ENCODE data around the gene GVQW3. TPM values are rescaled to one million over a fixed set of nuclear protein-coding genes. Genes with fewer than 3 reads are reported as not detected.
A peak's percentile ranks its signal among the peaks of the same experiment; 100 is the strongest.

The GVQW3 gene
- total and polyA plus RNA-seq, 5 experiments from 2014 or later, result 1.9 to 7.8 (median 2.6) TPM

DNA sequence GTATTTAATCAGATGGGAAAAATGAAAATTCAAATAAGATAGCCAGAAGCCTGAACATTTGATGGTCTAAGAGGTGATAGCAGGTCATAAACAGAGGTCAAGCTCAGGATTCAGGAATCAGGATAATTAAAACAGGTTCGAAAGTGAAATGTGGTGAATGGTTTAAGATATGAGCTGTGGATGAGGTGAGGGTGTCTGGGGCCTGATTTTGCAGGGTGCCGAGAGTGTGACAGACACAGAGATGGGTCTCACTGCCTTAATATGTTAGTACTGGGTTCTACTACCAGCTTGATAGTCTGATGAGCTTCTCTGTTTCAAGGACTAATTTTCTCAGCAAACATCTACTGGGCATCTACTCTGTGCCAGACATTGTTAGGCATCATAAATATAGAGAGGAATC, 43.8 kb downstream of the GVQW3 start:
- ATAC-seq (no peak), DNase-seq (no peak)
- POLR2A ChIA-PET, result no interaction called here
- no peaks in the 10 kb centered on the region for H3K9me3 Mint-ChIP-seq
- peaks cover 2 to 14% (median 7%) of the 10 kb centered on the region in 5 donors for H3K27me3 Mint-ChIP-seq
- no peak overlapping the region for H3K4me3 Mint-ChIP-seq
- H3K36me3 Mint-ChIP-seq, result no peaks in the 10 kb centered on the region
- H3K4me1 Mint-ChIP-seq, result no peaks in the 10 kb centered on the region
- H3K27ac Mint-ChIP-seq, result no peak overlapping the region

DNA sequence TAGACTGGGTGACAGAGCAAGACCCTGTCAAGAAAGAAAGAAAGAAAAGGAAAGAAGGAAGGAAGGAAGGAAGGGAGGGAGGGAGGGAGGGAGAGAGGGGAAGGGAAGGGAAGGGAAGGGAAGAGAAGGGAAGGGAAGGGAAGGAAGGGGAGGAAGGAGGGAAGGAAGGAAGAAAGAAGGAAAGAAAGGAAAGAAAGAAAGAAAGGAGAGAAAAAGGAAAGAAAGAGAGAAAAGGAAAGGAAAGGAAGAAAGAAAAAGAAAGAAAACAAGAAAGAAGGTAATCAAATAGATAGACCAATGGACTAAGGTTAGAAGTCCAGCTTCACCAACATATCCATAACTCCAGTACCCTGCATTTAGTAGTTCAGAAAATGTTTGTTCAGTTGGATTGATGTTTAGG, 45.5 kb downstream of the GVQW3 start:
- Mint-ChIP-seq H3K4me3 (no peak overlapping the region), H3K36me3 (no peaks in the 10 kb centered on the region), H3K4me1 (no peaks in the 10 kb centered on the region), H3K27me3 (peaks cover 2 to 14% (median 7%) of the 10 kb centered on the region in 5 donors), H3K27ac (no peak overlapping the region), H3K9me3 (no peaks in the 10 kb centered on the region)
- DNase-seq, result no peak
- POLR2A ChIA-PET, result no interaction called here
- ATAC-seq, result no peak

DNA sequence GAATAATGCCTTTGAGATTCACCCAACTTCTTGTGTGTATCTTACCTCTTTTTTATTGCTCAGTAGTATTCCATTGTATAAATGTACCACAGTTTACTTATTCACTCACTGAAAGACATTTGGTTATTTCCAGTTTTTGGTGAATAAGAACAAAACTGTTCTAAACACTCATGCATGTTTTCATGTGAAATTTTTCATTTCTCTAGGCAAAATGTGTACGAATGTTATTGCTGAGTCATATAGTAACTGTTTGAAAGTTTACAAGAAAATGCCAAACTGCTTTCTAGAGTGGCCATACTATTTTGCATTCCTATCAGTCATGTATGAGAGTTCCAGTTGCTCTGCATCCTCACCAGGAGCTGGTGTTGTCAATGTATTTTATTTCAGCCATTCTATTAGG, 54.9 kb downstream of the GVQW3 start:
- no peaks in the 10 kb centered on the region for H3K27me3 Mint-ChIP-seq
- POLR2A ChIA-PET, result no interaction called here
- ATAC-seq, result no peak
- no peak for DNase-seq
- H3K4me1 Mint-ChIP-seq, result peaks cover 0 to under 1% (median 0%) of the 10 kb centered on the region in 4 donors
- peaks cover 0 to 4% (median 4%) of the 10 kb centered on the region in 3 donors for H3K36me3 Mint-ChIP-seq
- no peaks in the 10 kb centered on the region for H3K9me3 Mint-ChIP-seq
- no peak overlapping the region for H3K27ac Mint-ChIP-seq
- no peak overlapping the region for H3K4me3 Mint-ChIP-seq

DNA sequence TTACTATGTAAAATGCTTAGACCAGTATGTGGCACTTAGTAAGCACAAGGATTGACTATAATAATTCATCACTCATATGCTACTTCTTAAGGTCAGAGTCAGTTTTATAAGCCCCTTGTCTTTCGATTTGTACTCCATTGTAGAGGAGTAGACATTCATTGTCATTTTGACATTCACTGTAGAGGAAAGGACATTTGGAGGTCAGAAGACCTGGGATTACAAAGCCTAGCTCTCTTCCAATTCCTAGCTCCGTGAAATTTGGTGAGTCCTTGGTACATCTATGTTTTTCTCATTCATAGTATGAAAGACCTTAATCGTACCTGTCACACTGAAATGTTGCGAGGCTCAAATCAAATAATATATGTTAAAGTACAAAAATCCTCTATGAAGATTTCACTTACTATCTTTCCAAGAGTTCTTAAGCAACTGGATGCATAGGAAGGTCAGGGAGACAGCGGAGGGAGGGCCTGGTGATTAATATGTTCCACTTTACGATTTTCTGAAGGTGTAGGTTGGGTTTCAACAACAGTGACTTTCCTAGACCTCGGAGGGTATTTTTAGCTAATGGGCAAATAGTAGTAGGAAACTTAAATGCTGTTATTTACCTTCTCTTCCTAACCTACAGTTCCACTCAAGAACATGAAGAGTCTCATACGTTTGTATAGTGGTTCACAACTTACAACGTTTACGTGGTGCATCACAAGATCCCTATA, 62.3 kb downstream of the GVQW3 start:
- H3K9me3 Mint-ChIP-seq, result no peaks in the 10 kb centered on the region
- POLR2A ChIA-PET, result interaction anchor here (0.7 to 1.3 kb wide), 3 partner anchors 93 to 222 kb away, joined by 3 to 10 read pairs (median 3); no protein-coding TSS in a partner anchor
- ATAC-seq (no peak), DNase-seq (no peak)
- H3K4me3 Mint-ChIP-seq, result peak overlapping the region; percentile 93 to 99 (median 97)
- H3K36me3 Mint-ChIP-seq, result peaks cover 0 to 11% (median 0%) of the 10 kb centered on the region in 3 donors
- peak overlapping the region; percentile 96 to 98 (median 97) for H3K27ac Mint-ChIP-seq
- H3K27me3 Mint-ChIP-seq, result no peaks in the 10 kb centered on the region
- H3K4me1 Mint-ChIP-seq, result peaks cover 25 to 42% (median 39%) of the 10 kb centered on the region in 4 donors

DNA sequence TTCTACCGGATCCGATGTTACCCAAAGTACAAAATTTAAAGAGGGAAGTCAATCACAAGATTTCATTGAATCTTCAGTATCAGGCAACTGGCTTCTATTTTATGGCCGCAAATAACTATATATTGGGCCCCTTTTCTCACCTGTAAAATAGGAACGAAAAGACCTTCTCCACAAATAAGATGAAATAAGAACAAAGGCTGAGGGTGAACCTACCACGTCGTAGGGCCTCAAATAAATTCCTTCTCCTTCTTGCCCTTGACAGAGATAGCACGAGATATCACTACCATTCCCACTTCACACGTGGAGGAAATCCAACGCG, 62.9 kb downstream of the GVQW3 start:
- Mint-ChIP-seq H3K4me1 (peaks cover 27 to 47% (median 41%) of the 10 kb centered on the region in 4 donors), H3K4me3 (peak overlapping the region; percentile 93 to 99 (median 97)), H3K27me3 (no peaks in the 10 kb centered on the region), H3K27ac (peak overlapping the region; percentile 96 to 98 (median 97)), H3K36me3 (peaks cover 0 to 15% (median under 1%) of the 10 kb centered on the region in 3 donors), H3K9me3 (no peaks in the 10 kb centered on the region)
- POLR2A ChIA-PET, result interaction anchor here (1.3 kb wide), 1 partner anchor 112 kb away, joined by 3 read pairs; no protein-coding TSS in a partner anchor
- ATAC-seq (no peak), DNase-seq (no peak)

DNA sequence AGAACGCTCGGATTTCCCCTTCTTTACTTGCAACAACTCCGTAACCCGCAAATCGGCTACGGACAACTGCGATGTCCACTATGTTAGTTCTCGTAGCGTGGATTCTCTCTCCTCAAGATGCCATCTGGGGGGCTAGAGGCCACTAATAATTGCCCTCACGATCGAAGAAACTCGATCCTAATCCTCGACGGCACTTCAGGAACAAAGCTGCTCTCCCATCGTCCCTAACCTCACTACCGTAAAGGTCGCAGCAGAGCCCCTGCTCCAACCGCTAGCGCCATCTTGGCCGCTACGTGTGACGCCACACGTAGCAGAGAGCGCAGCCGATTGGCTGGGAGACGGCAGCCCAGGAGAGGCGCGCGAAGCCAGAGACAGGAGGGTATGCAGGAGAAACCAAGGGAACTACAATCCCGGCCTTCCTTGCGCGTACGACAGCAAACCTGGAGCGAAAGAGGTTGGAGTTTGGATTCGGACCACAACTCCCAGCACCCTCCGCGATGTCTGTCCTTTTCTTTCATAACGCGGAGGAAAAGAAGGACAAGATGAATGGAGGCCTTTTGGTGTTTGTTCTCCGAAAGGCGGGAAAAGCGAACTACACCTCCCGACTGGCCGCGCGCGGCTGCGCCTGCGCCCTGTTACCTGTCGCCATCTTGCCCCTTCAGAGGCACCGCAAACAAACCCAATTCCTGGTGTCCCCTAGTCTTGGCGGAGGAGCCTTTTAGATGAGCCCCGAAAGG, 63.4 kb downstream of the GVQW3 start, which contains the start of gene EMSY:
Gene EMSY, plus strand, starts transcription at position 635 of the 737 bp plus-strand sequence. CDS start 1,921 bp downstream, outside the sequence.
- peak; percentile 80 to 95 (median 89) for DNase-seq
- Mint-ChIP-seq H3K4me1 (peaks cover 27 to 48% (median 43%) of the 10 kb centered on the region in 4 donors), H3K4me3 (peak within 1 kb of the TSS; percentile 93 to 99 (median 97)), H3K27me3 (no peaks in the 10 kb centered on the region), H3K27ac (peak within 1 kb of the TSS; percentile 96 to 98 (median 97)), H3K9me3 (no peaks in the 10 kb centered on the region), H3K36me3 (peaks cover 0 to 20% (median 3%) of the 10 kb centered on the region in 3 donors)
- POLR2A ChIA-PET, result interaction anchor here (1.2 to 1.3 kb wide), 2 partner anchors 111 to 1375 kb away, joined by 3 read pairs; no protein-coding TSS in a partner anchor
- ATAC-seq, result peak; percentile 93 to 94

DNA sequence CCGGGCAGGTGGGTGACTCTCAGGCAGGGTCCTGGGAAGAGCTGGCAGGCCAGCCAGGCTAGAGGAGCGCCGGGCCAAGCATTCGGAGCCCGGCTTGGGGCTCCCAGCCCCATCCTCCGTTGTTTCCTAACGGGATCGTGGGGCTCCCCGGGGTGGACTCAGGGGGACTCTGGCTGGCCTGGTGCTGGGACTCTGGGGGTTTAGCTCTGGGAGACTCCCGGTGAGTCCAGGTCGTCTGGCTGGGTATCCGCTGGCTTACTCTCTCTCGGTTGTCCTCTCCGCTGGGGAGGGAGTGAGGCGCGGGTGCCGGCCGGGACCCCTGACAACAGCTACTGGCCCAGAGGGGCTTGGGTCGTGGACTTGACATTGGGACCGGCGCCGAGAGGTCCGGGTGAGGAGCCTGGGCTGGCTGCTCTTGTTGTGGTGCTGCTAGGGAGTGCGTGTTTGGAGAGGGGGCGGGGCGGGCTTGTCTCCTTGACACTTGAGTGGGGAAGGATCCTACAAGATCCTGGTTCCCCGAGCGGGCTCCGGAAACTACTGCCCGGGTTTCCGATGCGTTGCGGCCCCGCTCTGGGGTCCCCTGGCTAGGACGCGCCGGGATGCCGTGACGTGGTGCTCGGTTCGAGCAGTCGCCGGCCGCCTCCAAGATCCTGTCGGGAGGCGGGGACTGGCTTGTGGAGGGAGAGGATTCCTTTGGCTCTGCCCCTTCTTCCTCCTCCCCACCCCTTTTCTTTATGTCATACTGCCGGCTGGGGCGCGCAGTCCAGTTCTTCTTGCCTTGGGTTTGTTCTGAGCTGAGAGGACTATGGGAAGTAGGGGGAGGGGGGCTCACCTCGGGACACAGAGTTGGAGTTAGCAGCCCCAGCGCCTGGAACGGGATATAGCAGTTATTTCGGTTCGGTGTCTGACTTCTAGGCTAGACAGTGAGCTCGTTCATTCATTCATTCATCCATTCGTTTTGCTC, 64.3 kb downstream of the GVQW3 start:
- Mint-ChIP-seq H3K36me3 (peaks cover 0 to 29% (median 8%) of the 10 kb centered on the region in 3 donors), H3K4me3 (peak overlapping the region; percentile 93 to 99 (median 97)), H3K4me1 (peaks cover 28 to 55% (median 48%) of the 10 kb centered on the region in 4 donors), H3K27ac (peak overlapping the region; percentile 96 to 98 (median 97)), H3K9me3 (no peaks in the 10 kb centered on the region), H3K27me3 (no peaks in the 10 kb centered on the region)
- DNase-seq, result peak; percentile 7 to 66 (median 22)
- POLR2A ChIA-PET, result interaction anchor here (0.8 to 1.2 kb wide), 2 partner anchors 65 to 1374 kb away, joined by 3 read pairs; no protein-coding TSS in a partner anchor
- peak; percentile 4 to 9 for ATAC-seq

DNA sequence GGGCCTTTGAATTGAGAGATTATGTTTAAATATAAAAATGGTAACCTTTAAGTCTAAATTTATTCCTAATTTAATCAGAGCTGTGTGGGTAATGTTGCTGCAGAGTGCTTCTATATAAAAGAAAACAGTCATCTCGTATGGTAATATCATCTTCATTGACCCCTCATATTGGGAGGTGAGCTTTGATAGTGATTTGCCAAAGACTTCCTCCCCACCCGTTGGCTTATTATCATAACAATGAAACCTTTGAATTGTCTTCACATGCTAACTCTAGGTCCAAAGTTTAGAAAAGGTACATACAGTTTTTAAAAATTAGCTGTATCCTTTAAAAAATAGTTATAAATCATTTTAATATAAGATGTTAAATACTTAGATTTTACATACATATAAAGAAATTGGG, 67.4 kb downstream of the GVQW3 start:
- Mint-ChIP-seq H3K36me3 (peaks cover 5 to 50% (median 19%) of the 10 kb centered on the region in 3 donors), H3K4me3 (no peak overlapping the region), H3K27ac (no peak overlapping the region), H3K9me3 (no peaks in the 10 kb centered on the region), H3K4me1 (peaks cover 25 to 51% (median 39%) of the 10 kb centered on the region in 4 donors), H3K27me3 (no peaks in the 10 kb centered on the region)
- DNase-seq (no peak), ATAC-seq (no peak)
- POLR2A ChIA-PET, result no interaction called here

DNA sequence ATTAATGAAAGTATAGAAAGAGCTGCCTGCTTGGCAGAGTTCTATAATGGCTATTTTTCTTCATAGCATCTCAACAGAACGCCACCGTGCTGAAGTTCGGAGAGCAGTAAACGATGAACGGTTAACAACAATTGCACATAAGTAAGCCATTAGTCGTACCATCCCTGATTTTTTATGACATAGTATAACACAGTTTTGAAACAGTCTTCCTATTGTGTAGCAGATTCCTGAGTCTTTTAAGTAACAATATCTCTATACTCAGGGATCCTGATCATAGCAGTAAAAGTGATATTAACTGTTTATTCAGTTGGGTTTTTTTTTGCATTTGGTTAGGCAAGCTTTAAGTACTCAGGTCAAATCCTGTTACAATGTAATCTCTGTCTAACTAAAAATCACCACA, 72.1 kb downstream of the GVQW3 start:
- H3K4me3 Mint-ChIP-seq, result no peak overlapping the region
- ATAC-seq (no peak), DNase-seq (no peak)
- H3K36me3 Mint-ChIP-seq, result peaks cover 5 to 79% (median 19%) of the 10 kb centered on the region in 3 donors
- no peaks in the 10 kb centered on the region for H3K27me3 Mint-ChIP-seq
- H3K9me3 Mint-ChIP-seq, result no peaks in the 10 kb centered on the region
- POLR2A ChIA-PET, result no interaction called here
- peaks cover 7 to 24% (median 16%) of the 10 kb centered on the region in 4 donors for H3K4me1 Mint-ChIP-seq
- no peak overlapping the region for H3K27ac Mint-ChIP-seq

DNA sequence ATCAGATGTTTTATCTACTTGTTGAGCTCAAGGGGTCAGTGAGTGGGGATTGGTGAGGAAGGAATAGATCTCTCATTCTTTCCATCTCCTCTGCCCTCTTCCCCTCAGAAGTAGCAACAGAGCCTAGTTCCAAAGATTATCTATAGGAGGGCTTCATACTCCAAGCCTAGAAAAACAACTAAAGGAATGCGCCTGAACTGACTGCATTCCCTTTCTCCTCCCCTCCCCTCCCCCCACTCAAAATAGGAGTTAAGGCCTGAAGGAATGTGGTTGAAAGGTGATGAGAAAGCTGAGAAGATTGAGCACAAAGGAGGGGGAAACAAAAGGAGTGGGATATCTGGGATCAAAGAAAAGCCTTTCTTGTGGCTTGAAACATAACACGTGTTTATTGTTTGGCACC, 74.2 kb downstream of the GVQW3 start:
- Mint-ChIP-seq H3K27ac (peak overlapping the region in 2 of 10 donors; percentile 43 to 46), H3K36me3 (peaks cover 5 to 82% (median 11%) of the 10 kb centered on the region in 3 donors)
- POLR2A ChIA-PET, result no interaction called here

DNA sequence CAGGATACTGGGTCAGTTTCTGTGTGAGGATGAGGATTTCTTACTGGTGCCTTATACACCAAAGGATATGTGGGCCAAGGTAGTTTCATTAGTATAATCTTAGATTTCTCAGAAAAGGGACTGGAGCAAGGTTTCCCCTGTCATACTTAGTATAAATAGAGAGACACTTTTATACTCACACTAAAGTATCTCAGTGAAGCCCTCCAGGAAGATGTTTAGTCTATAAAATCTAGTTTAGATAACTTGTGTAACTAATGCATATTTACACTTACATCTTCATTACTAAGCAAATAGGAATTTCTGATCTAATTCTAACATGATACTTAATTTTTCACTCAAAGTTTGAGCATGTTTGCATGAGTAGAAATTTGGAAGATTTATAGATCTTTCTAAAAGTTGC, 74.8 kb downstream of the GVQW3 start:
- POLR2A ChIA-PET, result no interaction called here
- Mint-ChIP-seq H3K9me3 (no peaks in the 10 kb centered on the region), H3K27me3 (no peaks in the 10 kb centered on the region), H3K27ac (no peak overlapping the region), H3K36me3 (peaks cover 5 to 82% (median 9%) of the 10 kb centered on the region in 3 donors), H3K4me3 (no peak overlapping the region), H3K4me1 (peaks cover 1 to 14% (median 9%) of the 10 kb centered on the region in 4 donors)
- DNase-seq, result no peak
- no peak for ATAC-seq

More for the DNA sequence above, 74.2 kb downstream of the GVQW3 start:
- Mint-ChIP-seq H3K4me1 (peaks cover 0 to 16% (median 10%) of the 10 kb centered on the region in 4 donors), H3K9me3 (no peaks in the 10 kb centered on the region), H3K27me3 (no peaks in the 10 kb centered on the region), H3K4me3 (no peak overlapping the region)
- no peak for DNase-seq
- no peak for ATAC-seq

DNA sequence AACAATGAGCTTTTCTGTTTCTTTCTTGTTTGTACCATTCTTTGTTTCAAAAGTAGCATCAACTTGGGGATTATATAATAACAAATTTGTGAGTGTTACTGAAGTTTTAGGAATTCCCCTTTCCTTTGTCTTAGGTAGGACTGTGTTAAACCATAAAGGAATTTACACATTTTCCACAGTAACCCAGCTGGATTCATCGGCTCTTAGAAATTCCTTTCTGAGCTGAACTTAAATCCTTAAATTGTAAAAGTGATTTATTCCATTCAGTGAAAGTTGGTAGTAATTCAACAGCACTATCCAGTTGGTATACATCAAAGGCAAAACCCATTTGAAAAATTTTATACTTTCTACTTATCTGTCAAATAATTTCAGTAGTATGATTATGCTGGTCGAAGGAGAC, 75.4 kb downstream of the GVQW3 start:
- Mint-ChIP-seq H3K9me3 (no peaks in the 10 kb centered on the region), H3K27me3 (no peaks in the 10 kb centered on the region), H3K36me3 (peaks cover 5 to 82% (median 11%) of the 10 kb centered on the region in 3 donors)

More for the DNA sequence above, 75.4 kb downstream of the GVQW3 start:
- DNase-seq (no peak), ATAC-seq (no peak)
- peaks cover 4 to 11% (median 6%) of the 10 kb centered on the region in 4 donors for H3K4me1 Mint-ChIP-seq
- no peak overlapping the region for H3K4me3 Mint-ChIP-seq
- POLR2A ChIA-PET, result no interaction called here
- no peak overlapping the region for H3K27ac Mint-ChIP-seq

All from naive thymus-derived CD8-positive, alpha-beta T cell (primary cell).